GM18909 (cell line): ENCODE data around the gene TEAD2.

Experiments used
- ATAC-seq: cut with Tn5 transposase; IDR thresholded peaks from one replicate; pipeline ENCODE4 v1.9.1; 2021; ENCODE audit warnings: mild to moderate bottlenecking; ENCODE audit not compliant: unreplicated experiment, poor library complexity

TEAD2 gene

GRCh38 chr19:49362048-49362928, at the start of gene TEAD2:
TSS of gene TEAD2 (minus strand) at chr19:49362416. CDS start at chr19:49360075, 2,341 bp downstream.
- no peak for ATAC-seq

DNA sequence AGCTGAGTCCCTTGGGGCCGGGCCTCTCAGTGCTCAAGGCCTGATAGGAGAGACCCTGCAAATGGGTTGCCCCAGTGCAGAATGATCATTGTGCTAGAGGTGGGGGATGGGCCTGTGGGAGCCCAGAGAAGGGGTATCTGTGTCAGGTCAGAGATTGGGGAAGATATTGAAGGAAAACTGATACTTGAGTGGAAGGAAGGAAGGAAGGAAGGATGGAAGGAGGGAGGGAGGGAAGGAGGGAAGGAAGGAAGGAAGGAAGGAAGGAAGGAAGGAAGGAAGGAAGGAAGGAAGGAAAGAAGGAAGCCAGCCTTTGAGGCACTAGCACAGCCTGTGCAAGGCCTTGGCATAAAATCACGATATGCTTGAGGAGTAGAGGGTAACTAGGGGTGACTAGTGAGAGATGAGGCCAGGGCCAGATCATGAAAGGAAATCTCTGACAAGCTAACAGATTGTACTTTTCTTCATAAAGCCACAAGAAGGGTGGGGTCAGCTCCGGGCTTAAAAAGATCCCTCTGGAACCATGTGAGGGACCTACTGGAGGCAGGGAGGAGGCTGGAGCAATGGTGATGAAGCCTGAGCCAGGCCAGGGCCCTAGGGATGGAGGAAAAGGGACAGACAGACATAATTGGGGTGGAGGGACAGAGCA, 49.6 kb upstream of the TEAD2 start:
- ATAC-seq, result no peak

DNA sequence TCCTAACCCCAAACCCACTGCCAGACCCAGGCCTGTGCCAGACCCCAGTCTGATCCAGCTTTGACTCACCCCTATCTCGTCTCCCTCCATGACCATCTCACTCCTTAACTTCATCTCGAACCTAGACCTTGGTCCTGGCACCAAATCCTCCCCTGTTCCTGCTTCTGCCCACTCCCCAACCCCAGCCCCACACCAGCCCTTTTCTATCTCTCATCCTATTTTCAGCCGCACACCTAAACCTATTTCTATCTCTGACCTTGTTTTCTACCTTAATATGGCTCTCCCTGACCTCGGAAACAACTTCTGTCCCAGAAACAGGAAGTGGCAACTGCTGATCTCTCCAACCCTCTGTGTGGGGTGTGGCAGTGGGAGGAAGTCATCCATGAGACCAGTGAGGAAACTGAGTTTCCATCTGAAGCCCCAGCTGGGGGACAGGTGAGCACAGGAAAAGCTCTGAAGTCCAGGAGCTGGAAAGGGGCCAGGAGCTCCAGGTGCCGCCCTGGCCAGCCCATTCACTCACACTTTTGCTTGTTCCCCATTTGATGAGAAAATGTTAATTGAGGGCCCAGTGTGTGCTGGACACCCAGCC, 47.3 kb upstream of the TEAD2 start:
- ATAC-seq, result no peak

DNA sequence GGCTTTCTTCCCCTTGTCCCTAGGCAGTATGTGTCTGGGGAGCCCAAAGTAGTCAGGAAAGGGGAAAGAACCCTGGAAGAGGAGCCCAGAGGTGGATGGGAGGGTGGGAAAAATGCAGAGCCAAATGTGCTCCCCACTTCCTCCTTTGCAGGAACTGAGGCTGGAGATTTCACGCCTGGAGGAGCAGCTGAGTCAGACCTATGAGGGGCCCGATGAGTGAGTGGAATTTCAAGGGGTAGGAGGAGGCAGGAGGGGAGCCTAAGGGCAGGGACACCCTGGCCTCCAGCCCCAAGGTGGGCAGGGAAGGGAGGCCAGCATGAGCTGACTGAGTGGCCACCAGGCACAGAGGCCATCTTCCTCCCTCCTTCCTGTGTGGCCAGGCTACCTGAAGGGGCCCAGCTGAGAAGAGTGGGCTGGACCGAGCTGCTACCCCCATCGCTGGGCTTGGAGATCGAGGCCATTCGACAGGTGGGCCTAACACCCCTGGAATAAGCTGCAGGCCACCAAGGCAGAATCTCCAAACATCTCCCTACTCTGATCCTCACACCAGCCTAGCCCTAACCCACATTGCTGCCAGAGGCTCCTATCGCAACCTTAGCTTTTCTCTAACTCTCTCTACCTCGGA, 46.7 kb upstream of the TEAD2 start:
- no peak for ATAC-seq

- ATAC-seq, result no peak
These were observed 45.3 kb upstream of the TEAD2 start for GRCh38 chr19:49407482-49408015.

- ATAC-seq, result no peak
These were observed 44.9 kb upstream of the TEAD2 start for GRCh38 chr19:49407079-49407478.

DNA sequence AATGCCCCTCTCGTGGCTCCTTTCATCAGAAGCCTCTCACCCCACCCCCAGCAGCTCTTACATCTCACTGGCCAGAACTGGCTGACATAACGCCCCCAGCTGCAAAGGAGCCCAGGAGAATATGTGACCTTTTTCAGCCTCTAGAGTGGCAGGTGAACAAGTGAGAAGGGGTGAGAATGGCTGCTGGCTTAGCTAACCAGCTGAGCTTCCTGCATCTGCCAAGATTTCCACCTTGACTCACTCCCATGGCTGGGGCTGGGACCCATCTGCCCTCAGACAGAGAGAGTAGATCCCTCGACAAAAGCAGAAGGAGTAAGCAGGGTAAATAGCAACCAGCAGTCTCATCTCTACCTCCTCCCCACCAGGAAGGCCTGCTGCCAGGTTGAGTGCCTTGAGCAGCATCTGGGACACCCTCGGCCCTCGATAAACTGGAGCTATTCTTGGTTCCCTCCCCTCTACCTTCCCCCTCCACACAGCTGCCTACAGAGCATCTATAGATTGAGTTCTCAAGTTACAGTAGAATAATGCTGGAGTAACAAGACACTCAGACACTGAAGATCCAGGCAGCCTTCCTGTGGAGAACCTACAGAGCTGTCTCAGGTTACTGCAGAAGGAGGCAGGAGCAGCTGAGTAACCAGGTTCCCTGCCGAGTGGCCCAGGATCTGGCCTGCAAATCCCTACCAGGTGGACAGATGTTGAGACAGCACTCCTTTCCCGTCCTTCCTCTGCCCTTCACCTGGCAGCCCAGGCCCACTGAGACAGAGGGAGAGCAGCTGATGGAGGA, 41.4 kb upstream of the TEAD2 start:
- ATAC-seq, result no peak

DNA sequence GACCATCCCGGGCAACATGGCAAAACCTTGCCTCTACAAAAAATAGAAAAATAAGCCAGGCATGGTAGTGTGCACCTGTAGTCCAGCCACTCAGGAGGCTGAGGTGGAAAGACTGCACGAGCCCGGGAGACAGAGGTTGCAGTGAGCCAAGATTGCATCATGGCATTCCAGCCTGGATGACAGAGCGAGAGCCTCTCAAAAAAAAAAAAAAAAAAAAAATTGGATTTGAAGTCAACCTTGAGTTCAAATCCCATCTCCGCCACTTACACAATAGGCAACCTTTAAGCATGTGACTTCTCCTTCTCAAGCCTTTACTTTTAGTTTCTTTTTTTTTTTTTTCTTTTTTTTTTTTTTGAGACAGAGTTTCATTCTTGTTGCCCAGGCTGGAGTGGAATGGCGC, 37.8 kb upstream of the TEAD2 start:
- ATAC-seq, result no peak

- ATAC-seq, result no peak
These were observed 36.7 kb upstream of the TEAD2 start for GRCh38 chr19:49398931-49399330.

DNA sequence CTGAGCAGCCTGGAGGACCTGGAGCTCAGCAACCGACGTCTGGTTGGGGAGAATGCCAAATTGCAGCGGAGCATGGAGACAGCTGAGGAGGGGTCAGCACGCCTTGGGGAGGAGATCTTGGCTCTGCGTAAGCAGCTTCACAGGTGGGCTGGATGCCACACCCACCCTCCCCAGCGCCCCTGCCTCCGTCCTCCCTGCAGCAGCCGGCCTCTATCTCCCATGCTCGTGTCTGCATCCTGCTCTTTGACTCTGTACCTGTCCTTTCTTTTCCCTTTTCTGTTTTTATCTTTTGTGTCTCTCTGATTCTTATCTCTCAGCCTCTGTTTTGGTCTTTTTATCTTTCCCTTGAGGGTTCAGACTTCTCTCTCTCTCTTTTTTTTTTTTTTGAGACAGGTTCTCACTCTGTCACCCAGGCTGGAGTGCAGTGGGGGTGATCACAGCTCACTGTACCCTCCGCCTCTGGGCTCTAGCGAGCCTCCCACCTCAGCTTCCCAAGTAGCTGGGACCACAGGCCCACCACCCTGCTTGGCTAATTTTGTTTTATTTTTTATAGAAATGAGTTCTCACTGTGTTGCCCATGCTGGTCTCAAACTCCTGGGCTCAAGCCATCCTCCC, 35.9 kb upstream of the TEAD2 start:
- no peak for ATAC-seq

DNA sequence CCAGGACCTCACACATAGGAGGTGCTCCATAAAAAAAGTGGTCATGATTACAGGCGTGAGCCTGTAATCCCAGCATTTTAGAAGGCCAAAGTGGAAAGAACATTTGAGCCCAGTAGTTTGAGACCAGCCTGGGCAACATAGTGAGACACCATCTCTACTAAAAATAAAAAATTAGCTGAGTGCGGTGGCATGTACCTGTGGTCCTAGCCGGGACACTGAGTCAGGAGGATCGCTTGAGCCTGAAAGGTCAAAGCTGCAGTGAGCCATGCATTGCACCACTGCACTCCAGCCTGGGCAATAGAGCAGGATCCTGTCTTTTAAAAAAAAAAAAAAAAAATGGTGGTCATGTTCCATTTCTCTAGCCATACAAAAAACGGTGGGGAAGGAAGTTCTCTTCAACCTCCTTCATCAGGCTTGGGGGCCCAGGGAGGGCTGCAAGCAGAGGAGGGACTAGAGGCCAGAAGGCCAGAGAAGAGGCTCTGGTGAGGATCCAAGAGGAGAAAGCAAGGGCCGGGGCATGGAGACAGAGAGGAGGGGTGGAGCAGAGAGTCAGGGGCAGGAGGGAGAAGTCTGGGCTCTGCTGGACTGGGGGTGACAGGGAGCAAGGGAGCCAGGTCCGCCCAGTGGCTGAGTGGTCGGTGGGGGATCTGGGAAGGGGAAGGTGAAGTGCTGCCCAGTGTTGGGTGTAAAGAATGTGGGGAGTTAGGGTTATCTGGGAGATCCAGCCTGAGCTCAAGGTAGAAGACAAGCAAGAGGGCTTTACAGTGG, 34.7 kb upstream of the TEAD2 start:
- ATAC-seq, result no peak

GRCh38 chr19:49395581-49396407, 33.6 kb upstream of the TEAD2 start:
- ATAC-seq, result no peak

- no peak for ATAC-seq
These were observed 31.7 kb upstream of the TEAD2 start for GRCh38 chr19:49393881-49394280.

DNA sequence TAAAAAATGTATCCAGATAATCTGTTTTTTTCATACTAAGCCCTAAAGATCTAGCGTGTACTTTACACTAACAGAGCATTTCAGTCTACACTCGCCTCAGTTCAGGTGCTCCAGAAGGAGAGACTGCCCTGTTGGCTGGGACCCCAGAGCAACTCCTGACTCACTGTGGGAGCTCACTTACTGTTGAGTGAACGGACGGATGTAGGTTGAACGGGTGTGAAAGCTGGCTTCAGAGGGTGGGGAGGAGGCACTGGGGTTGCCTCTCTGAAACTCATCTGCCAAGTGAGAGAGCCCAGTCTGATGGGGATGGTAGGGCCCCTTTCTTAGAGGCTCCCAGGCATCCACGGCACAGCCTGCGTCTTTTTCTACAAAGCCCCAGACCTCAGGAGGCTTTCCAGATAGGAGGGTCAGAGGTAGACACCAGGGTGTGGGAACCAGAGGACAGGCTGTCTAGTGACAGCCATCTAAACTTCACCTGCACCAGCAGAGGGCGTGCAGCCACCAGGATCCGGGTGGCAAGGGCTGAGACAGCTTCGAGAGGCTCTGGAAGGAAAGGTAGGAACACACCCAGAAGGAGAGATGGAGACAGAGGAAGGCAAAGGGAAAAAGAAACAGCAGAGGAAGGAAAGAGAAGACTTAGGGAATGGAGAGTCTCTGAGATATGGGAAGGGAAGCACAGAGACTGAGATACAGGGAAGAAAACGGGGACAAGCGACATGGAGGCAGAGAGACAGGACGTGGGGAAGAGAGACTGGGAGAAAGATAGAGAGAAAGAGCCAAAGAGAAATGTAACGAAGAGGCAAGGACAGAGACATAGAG, 29.6 kb upstream of the TEAD2 start:
- ATAC-seq, result no peak

GRCh38 chr19:49390929-49391359, 28.7 kb upstream of the TEAD2 start:
- no peak for ATAC-seq

GRCh38 chr19:49390131-49390928, 28.1 kb upstream of the TEAD2 start:
- ATAC-seq, result no peak
